Measurements from ENCODE around the gene MOAP1.
A peak's percentile ranks its signal among the peaks of the same experiment; 100 is the strongest.
"Not testable (repeated sequence)": the region's sequence is repeated elsewhere in the genome, so short reads cannot be mapped to it uniquely, and the experiment has no call there.

MOAP1 gene

DNA sequence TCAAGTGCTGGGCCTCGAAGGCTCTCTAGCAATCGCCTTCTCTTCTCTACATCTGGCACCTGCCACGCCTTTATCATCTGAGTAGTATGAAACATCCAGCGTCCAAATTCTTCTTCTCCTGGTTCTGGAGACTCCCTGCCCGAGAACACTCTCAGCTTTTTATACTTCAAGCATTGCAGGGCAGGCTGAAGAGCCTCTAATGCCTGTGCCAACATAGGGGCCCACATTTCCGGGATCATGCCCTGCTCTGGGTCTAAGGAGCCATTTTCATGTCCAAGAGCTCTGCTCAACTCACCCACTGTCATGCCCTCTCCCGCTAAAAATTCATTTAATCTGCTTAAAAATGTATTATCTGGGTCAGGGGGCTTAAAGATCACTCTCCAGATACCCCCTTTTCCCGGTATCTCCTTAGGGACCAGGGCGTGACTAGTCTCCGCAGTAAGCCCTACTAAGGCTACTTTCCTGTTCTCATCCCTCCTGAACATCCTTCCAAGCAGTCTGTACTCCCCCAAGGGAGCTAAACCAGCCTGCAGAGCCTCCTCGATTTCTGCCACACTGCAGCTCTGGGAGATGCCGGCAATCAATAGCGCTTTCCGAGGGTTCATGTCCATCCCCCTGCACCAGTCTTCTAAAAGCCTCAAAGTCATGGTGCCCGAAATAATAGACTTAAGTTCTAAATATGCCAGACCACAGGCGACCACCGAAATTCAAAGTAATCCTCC is 940 bp downstream of the MOAP1 start:
- TF ChIP-seq CTCF (conservative IDR thresholded peaks at IDR 0.05; ENCODE audit: low read length), result no peak
- no peak for DNase-seq (ENCODE audit: low read depth)

DNA sequence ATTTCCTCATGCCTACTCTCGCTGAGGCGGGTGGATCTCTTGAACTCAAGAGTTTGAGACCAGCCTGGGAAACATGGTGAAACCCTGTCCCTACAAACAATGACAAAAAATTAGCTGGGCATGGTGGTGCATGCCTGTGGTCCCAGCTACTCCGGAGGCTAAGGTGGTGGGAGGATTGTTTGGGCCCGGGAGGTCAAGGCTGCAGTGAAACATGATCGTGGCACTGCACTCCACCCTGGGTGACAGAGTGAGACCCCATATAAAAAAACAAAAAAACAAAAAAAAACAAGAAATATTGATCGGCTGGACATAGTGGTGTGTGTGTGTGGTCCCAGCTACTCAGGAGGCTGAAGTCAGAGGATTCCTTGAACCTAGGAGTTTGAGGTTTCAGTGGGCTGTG is 9.2 kb downstream of the MOAP1 start:
- no peak for DNase-seq (ENCODE audit: low read depth)
- no peak overlapping the region for H3K4me3 ChIP-seq (ENCODE audit: low read length)
- no peak for TF ChIP-seq CTCF (conservative IDR thresholded peaks at IDR 0.05; ENCODE audit: low read length)

More for the DNA sequence above, 940 bp downstream of the MOAP1 start:
- H3K4me3 ChIP-seq (ENCODE audit: low read length), result peak overlapping the region; percentile 94

- DNase-seq (ENCODE audit: low read depth); H3K4me3 ChIP-seq (ENCODE audit: low read length): not testable (repeated sequence)
These were observed 10.0 kb downstream of the MOAP1 start for GRCh38 chr14:93174731-93175130.

- TF ChIP-seq CTCF (conservative IDR thresholded peaks at IDR 0.05; ENCODE audit: low read length), result no peak
- no peak overlapping the region for H3K4me3 ChIP-seq (ENCODE audit: low read length)
- no peak for DNase-seq (ENCODE audit: low read depth)
These were observed 10.7 kb downstream of the MOAP1 start for GRCh38 chr14:93173943-93174395.

- no peak for DNase-seq (ENCODE audit: low read depth)
- H3K4me3 ChIP-seq (ENCODE audit: low read length), result no peak overlapping the region
- TF ChIP-seq CTCF (conservative IDR thresholded peaks at IDR 0.05; ENCODE audit: low read length), result no peak
These were observed 13.3 kb downstream of the MOAP1 start for GRCh38 chr14:93171376-93171775.

DNA sequence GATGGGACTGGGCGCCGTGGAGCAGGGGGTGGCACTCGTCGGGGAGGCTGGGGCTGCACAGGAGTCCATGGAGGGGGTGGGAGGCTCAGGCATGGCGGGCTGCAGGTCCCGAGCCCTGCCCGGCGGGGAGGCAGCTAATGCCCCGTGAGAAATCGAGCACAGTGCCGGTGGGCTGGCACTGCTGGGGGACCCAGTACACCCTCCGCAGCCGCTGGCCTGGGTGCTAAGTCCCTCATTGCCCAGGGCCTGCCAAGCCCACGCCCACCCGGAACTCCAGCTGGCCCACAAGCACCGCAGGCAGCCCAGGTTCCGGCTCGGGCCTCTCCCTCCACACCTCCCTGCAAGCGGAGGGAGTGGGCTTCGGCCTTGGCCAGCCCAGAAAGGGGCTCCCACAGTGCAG is 14.6 kb downstream of the MOAP1 start:
- not testable (repeated sequence) for DNase-seq (ENCODE audit: low read depth); H3K4me3 ChIP-seq (ENCODE audit: low read length)

DNA sequence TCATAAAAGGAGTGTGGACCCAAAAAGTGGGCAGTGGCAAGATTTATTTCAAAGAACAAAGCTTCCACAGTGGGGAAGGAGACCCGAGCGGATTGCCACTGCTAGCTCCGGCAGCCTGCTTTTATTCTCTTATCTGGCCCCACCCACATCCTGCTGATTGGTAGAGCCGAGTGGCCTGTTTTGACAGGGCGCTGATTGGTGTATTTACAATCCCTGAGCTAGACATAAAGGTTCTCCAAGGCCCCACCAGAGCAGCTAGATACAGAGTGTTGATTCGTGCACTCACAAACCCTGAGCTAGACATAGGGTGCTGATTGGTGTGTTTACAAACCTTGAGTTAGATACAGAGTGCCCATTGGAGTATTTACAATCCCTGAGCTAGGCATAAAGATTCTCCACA is 15.1 kb downstream of the MOAP1 start:
- H3K4me3 ChIP-seq (ENCODE audit: low read length); DNase-seq (ENCODE audit: low read depth): not testable (repeated sequence)

- not testable (repeated sequence) for H3K4me3 ChIP-seq (ENCODE audit: low read length); DNase-seq (ENCODE audit: low read depth)
These were observed 16.1 kb downstream of the MOAP1 start for GRCh38 chr14:93168610-93169009.

DNA sequence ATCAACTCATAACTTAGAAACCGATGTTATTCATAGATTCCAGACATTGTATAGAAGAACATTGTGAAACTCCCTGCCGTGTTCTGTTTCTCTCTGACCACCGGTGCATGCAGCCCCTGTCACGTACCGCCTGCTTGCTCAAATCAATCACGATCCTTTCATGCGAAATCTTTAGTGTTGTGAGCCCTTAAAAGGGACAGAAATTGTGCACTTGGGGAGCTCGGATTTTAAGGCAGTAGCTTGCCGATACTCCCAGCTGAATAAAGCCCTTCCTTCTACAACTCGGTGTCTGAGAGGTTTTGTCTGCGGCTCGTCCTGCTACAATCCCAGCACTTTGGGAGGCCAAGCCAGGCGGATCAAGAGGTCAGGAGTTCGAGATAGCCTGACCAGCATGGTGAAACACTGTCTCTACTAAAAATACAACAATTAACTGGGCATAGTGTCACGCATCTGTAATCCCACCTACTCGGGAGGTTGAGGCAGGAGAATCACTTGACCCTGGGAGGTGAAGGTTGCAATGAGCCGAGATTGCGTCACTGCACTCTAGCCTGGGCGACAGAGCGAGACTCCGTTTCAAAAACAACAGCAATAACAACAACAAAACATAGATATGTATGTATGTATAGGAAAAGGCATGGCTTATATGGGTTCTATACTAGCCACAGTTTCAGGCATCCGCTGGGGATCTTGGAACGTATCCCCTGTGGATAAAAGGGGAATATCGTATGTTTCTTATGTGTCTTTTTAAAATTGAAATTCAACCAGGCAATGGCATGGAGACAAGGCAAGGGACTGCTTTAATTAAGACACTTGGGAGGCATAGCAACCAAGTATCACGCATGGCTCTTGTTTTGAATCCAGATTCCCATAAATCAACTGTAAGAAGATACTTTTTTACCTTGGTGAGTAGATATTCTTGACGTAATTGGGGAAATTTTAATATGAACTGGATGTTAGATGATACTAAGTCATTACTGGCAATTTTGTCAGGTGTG is 19.1 kb downstream of the MOAP1 start:
- H3K4me3 ChIP-seq (ENCODE audit: low read length); DNase-seq (ENCODE audit: low read depth): not testable (repeated sequence)

All from AG10803 (cell line).